Immature natural killer cell (primary cell): ENCODE results near the gene HNMT. TPM values are rescaled to one million over a fixed set of nuclear protein-coding genes. Genes with fewer than 3 reads are reported as not detected.

ENCODE experiments used
- DNase-seq, 3 donors: peaks; one replicate each; pipeline ENCODE4 v3.0.0; 2022; ENCODE audit warnings: mixed read lengths in 1 of 3
- H3K27ac Mint-ChIP-seq, 6 donors: one replicate each; pipeline ENCODE4 v1.8.0; 2020; ENCODE audit warnings: mixed read lengths in 6 of 6, mild to moderate bottlenecking in 5 of 6, inconsistent platforms in 4 of 6, moderate library complexity in 3 of 6
- H3K27me3 Mint-ChIP-seq, 3 donors: one replicate each; pipeline ENCODE4 v1.8.0; 2020 to 2021; ENCODE audit warnings: low read depth in 3 of 3, mild to moderate bottlenecking in 3 of 3, mixed read lengths in 3 of 3, moderate library complexity in 3 of 3, inconsistent platforms in 1 of 3
- H3K36me3 Mint-ChIP-seq, 3 donors: one replicate each; pipeline ENCODE4 v1.8.0; 2020; ENCODE audit warnings: mixed read lengths in 3 of 3, inconsistent platforms in 2 of 3, mild to moderate bottlenecking in 2 of 3
- H3K4me1 Mint-ChIP-seq, 2 donors: one replicate each; pipeline ENCODE4 v1.8.0; 2020; ENCODE audit warnings: inconsistent platforms in 2 of 2, mild to moderate bottlenecking in 2 of 2, mixed read lengths in 2 of 2, moderate library complexity in 1 of 2
- H3K4me3 Mint-ChIP-seq, 5 donors: one replicate each; pipeline ENCODE4 v1.8.0; 2020; ENCODE audit warnings: mild to moderate bottlenecking in 5 of 5, mixed read lengths in 5 of 5, inconsistent platforms in 3 of 5, moderate library complexity in 3 of 5
- H3K9me3 Mint-ChIP-seq, 6 donors: one replicate each; pipeline ENCODE4 v1.8.0; 2020; ENCODE audit warnings: mild to moderate bottlenecking in 6 of 6, mixed read lengths in 6 of 6, inconsistent platforms in 4 of 6, moderate library complexity in 3 of 6
- polyA plus RNA-seq, 3 donors: library from polyadenylated mRNA; unstranded; fragments of 300-500 nt; fragmentation: Illumina TruSeq; gene quantifications; one replicate each; pipeline ENCODE4 v1.2.3, GENCODE V29; 2021

HNMT gene
- polyA plus RNA-seq, 3 donors from 2014 or later, result 0.78 to 1.3 TPM; not detected in 1

DNA sequence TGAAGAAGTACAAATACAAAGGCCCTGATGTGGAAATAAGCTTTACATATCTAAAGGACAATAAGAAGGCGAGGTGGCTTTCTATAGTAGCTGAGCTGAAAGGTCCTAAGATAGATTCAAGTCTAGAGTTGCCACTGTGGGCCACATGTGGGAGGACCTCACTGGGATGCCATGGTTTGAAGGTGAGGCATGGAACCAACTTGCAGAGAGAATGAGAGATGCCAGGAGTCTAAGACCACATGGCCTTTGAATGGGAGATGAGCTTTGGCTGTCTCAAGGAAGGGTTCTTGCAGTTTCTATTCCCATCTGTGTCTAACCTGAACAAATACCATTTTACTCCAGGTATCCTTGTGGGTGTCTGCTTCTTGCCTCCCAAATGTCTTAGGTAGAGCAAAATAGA, 53.6 kb downstream of the HNMT start:
- DNase-seq, result no peak
- Mint-ChIP-seq H3K36me3 (no peaks in the 10 kb centered on the region), H3K4me1 (no peaks in the 10 kb centered on the region), H3K4me3 (no peak overlapping the region), H3K9me3 (peaks cover 2 to 20% (median 4%) of the 10 kb centered on the region in 6 donors), H3K27ac (no peak overlapping the region), H3K27me3 (peaks cover 0 to 2% (median 0%) of the 10 kb centered on the region in 3 donors)

DNA sequence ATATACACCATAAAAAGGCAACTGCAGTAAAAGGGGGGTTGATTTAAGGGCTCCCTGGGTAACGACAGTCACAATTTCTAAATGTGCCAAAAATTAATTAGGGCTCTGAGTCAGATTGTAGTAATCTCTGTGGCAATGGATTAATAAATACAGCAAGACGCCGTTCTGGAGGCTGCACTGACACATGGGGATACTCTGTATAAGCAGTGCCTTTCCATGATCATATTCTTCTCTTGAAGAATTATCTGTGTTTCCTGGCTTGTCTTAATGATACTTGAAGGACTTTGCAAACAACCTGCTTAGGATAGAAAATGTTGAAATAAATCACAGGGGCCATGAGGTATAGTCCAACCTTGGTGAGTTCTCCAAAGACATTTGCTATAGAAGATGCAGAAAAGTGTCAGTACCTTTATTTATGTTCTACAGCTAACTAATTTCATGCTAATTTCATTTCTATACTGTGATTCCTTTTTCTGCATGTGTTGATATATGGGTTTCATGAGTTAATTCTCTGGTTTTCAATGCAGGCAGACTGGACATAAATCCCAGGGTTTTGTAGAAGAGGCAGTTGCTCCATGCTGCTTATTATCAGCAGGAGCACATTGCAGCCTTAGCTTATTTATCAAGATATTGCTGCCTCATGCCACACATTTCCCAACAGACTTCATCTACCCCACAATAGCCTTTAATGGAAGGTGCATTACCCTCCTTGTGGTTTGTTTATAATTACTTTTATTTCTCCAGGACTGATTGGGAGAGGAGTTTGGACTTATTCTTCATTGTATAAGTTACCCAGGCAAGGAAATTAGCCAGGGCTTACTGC, 54.8 kb downstream of the HNMT start:
- DNase-seq, result no peak
- Mint-ChIP-seq H3K9me3 (peaks cover 2 to 26% (median 4%) of the 10 kb centered on the region in 6 donors), H3K27ac (no peak overlapping the region), H3K4me1 (no peaks in the 10 kb centered on the region), H3K27me3 (peaks cover 0 to 2% (median 0%) of the 10 kb centered on the region in 3 donors), H3K4me3 (no peak overlapping the region), H3K36me3 (no peaks in the 10 kb centered on the region)

DNA sequence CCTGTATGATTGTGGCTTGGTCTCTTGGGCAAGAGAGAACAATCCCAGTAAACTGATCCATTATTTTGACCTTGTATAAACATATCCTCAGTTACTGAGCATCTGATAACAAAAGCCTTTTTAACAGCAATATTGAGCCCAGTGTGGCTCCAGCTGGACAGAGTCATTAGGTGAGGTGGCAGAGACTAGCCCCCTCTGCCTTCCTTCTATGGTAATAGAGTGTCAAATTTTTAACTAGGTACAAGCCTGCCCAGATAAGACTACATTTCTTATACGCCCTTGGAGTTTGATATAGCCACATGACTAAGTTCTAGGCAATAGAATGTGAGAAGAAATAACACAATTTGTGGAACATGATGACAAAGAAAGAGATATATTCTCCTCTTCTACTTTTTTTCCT, 56.2 kb downstream of the HNMT start:
- H3K36me3 Mint-ChIP-seq, result no peaks in the 10 kb centered on the region
- no peak for DNase-seq
- H3K4me1 Mint-ChIP-seq, result no peaks in the 10 kb centered on the region
- H3K9me3 Mint-ChIP-seq, result peaks cover 2 to 23% (median 5%) of the 10 kb centered on the region in 6 donors
- no peak overlapping the region for H3K4me3 Mint-ChIP-seq
- H3K27ac Mint-ChIP-seq, result no peak overlapping the region
- peaks cover 0 to 2% (median 0%) of the 10 kb centered on the region in 3 donors for H3K27me3 Mint-ChIP-seq

DNA sequence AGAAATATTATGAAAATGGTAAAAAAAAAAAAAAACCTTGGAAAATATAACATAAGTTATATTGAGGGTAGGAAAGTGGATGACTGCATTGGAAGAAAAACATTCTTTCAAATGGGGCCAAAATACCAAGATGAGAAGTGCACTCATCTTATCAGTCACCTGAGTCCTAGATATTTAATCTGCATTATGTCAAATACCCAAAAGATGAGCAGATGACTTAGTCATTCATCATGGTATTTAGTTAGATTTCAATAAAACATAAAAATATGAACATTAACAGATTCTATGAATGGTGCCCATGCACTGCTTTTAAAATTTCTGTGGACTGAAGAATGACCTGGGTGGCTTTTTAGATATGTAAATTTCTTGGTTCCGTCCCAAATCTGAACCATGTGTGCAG, 56.9 kb downstream of the HNMT start:
- Mint-ChIP-seq H3K4me3 (no peak overlapping the region), H3K27ac (no peak overlapping the region)

DNA sequence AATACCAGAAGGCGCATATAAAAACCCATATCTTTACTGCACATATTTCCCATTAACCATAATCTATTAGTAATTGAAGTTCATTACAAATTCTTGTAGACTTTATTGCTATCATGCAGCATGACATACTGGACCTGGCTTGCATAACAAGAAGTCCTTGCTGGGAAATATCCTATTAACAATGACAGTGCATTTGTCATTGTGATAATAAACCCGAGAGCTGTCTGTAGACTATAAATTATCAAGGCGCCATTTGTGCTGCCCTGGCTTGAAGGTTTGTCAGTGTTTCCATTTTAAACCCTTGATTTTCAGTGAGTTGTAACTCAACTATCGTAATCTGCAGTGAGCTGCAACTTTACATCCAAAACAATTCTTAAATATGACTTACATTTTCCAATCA, 59.0 kb downstream of the HNMT start:
- Mint-ChIP-seq H3K36me3 (no peaks in the 10 kb centered on the region), H3K27me3 (peaks cover 0 to 2% (median 0%) of the 10 kb centered on the region in 3 donors), H3K9me3 (peaks cover 0 to 18% (median 4%) of the 10 kb centered on the region in 6 donors), H3K4me3 (no peak overlapping the region), H3K27ac (no peak overlapping the region), H3K4me1 (no peaks in the 10 kb centered on the region)
- no peak for DNase-seq

More for the DNA sequence above, 56.9 kb downstream of the HNMT start:
- Mint-ChIP-seq H3K27me3 (peaks cover 0 to 2% (median 0%) of the 10 kb centered on the region in 3 donors), H3K9me3 (peaks cover 3 to 23% (median 6%) of the 10 kb centered on the region in 6 donors), H3K36me3 (no peaks in the 10 kb centered on the region), H3K4me1 (no peaks in the 10 kb centered on the region)
- no peak for DNase-seq

DNA sequence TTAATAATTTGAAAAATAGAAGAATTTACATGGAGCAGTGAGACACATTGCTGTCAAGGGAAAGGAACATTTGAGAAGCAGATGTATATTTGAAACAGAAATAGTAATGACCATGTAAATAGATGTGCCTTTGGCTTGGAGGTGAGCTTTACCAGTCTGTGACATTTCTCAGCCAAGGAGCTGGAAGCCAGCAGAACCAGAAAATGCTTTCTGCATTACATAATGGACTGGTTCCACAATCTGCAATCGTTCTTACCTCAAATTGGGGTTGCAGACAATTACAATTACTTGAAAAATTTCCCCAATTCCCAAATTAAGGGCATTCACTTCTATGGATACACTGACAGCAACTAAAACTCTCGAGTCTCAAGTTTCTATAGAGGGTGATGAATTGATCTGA, 59.7 kb downstream of the HNMT start:
- Mint-ChIP-seq H3K36me3 (no peaks in the 10 kb centered on the region), H3K4me3 (no peak overlapping the region), H3K27me3 (no peaks in the 10 kb centered on the region), H3K9me3 (peaks cover 0 to 18% (median 4%) of the 10 kb centered on the region in 6 donors), H3K4me1 (no peaks in the 10 kb centered on the region), H3K27ac (no peak overlapping the region)
- DNase-seq, result no peak

DNA sequence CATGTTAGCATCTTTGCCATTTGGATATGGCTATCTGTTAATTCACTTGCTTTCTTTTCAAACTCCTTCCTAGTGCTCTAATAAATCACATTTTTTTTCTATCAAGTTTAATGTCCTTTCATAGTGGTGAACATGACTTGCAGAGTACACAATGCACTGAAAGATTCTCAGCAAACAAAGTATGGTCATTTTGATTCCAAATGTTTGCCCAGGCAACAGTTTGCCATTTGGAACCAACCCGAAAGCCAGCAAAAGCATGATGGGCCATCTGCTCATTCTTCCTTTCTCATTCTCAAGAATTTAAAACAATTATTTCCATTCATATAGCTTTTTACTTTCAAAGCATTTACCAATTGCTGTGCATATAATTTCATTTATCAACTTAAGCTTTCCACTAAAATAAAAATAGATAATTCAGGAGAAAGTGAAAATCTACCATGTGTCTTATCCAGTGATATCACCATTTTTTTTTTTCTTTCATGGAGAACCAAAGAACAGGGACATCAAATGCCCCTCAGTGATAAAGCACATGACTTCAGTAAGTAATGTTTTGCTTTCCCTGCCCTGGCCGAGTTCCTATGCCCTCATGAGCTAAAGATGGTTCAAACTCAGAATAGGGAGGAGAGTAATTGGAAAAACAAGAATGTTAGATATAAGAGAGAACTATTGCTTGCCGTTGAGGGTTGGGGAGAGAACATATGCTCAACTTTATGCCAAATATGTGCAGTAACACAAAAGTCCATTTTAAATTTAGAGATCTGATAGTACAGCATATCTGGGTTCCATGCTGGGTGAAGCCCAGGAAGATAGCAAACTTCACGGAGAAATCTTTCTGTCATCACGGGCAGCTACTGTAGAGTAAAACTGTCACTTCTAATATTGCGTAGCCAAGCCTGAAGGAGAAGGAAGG, 62.1 kb downstream of the HNMT start:
- DNase-seq, result no peak
- Mint-ChIP-seq H3K27ac (no peak overlapping the region), H3K36me3 (no peaks in the 10 kb centered on the region), H3K27me3 (no peaks in the 10 kb centered on the region), H3K9me3 (peaks cover 0 to 11% (median 6%) of the 10 kb centered on the region in 6 donors), H3K4me1 (no peaks in the 10 kb centered on the region), H3K4me3 (no peak overlapping the region)

DNA sequence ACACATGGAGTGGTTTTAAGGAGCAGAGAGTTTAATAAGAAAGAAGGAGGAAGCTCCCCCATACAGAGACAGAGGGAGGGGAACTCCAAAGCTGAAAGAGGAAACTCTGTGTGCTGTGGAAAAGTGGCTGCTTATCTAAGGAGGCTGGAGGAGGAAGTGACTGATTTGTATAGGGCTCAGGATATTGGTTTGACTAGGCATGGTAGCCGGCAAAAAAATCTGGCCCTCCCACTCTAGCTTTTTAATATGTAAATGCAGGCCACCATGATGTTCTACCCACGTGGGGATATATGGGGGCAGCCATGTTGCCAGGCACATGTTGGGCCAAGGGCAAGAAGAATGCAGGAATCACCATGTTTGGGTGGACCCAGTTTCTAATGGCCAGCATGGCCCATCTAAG, 64.3 kb downstream of the HNMT start:
- Mint-ChIP-seq H3K4me1 (no peaks in the 10 kb centered on the region), H3K4me3 (no peak overlapping the region), H3K9me3 (peaks cover 0 to 9% (median 4%) of the 10 kb centered on the region in 6 donors), H3K27ac (no peak overlapping the region), H3K36me3 (no peaks in the 10 kb centered on the region), H3K27me3 (no peaks in the 10 kb centered on the region)
- DNase-seq, result no peak

DNA sequence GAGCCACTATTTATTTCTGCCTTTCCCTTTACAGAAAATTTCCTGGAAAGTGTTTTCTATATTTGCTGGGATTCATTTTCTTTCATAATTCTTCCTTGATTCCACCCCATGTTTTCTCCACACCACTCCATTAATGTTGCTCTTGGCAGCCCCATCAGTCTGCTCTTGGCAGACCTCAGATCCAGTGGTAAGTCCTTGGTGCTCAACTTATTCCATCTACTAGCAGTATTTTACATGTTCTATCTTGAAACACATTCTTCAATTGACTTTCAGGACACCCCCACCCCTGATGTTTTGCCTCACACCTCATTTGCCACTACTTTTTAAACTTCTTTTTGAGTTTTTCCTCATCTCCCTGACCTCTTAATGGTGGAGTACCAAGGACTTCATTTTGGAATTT, 65.0 kb downstream of the HNMT start:
- H3K36me3 Mint-ChIP-seq, result no peaks in the 10 kb centered on the region
- peaks cover 0 to 9% (median 5%) of the 10 kb centered on the region in 6 donors for H3K9me3 Mint-ChIP-seq
- no peak overlapping the region for H3K27ac Mint-ChIP-seq
- DNase-seq, result no peak
- no peaks in the 10 kb centered on the region for H3K27me3 Mint-ChIP-seq
- no peaks in the 10 kb centered on the region for H3K4me1 Mint-ChIP-seq
- H3K4me3 Mint-ChIP-seq, result no peak overlapping the region

DNA sequence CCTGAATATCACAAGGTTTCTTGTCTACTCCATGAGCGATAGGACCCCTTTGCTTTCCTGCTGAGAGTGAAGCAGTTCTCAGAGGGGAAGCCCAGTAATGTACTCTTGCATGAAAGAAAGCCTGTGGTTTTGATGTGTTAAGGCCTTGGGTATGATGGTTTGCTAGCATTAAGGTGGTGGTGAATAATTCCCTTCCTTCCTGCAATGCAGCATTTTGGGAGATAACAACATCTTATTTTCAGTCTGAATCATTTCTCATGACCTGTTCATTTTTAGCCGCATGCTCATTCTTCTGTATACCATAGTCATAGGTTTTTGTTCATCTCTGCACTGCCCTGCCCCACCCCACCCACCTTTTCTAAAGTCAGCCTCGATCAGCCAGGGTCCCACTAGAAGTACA, 66.2 kb downstream of the HNMT start:
- no peak for DNase-seq
- Mint-ChIP-seq H3K9me3 (peaks cover 0 to 9% (median 5%) of the 10 kb centered on the region in 6 donors), H3K4me1 (no peaks in the 10 kb centered on the region), H3K27ac (no peak overlapping the region), H3K4me3 (no peak overlapping the region), H3K36me3 (no peaks in the 10 kb centered on the region), H3K27me3 (no peaks in the 10 kb centered on the region)

DNA sequence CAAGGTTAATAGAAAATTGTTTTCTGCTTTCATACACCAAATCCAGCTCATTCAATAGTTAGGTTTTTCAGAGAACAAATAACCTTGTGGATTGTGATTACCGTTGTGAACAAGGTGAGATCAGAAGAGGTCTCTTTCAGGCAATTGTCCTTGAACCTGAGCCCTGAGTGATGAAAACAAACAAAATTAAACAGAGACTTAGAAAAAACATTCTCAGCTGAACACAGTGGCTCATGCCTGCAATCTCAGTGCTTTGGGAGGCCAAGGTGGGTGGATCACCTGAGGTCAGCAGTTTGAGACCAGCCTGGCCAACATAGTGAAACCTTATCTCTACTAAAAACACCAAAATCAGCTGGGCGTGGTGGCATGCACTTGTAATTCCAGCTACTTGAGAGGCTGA, 68.1 kb downstream of the HNMT start:
- no peak for DNase-seq
- H3K27ac Mint-ChIP-seq, result no peak overlapping the region
- peaks cover 0 to 9% (median 3%) of the 10 kb centered on the region in 6 donors for H3K9me3 Mint-ChIP-seq
- H3K4me3 Mint-ChIP-seq, result no peak overlapping the region
- H3K36me3 Mint-ChIP-seq, result no peaks in the 10 kb centered on the region
- H3K27me3 Mint-ChIP-seq, result no peaks in the 10 kb centered on the region
- no peaks in the 10 kb centered on the region for H3K4me1 Mint-ChIP-seq

DNA sequence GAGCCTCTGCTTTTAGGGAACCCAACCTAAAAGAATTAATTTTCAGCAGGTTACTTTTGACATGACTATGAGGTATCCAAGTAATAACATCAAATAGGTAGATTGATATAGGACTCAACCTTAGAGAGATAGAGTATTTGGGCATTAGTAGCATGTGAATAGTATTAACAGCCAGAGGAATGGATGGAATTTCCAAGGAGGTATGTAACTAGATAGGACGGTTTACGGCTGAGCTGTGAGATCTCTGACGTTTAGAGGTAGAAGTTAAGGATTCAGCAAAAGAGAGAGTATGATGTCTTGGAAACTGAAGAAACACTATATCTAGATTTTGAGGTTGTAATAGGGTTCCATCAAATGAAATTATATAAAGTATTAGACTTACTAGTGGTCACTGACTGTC, 70.3 kb downstream of the HNMT start:
- Mint-ChIP-seq H3K27ac (no peak overlapping the region), H3K36me3 (no peaks in the 10 kb centered on the region), H3K4me1 (no peaks in the 10 kb centered on the region), H3K27me3 (peaks cover 0 to 2% (median 0%) of the 10 kb centered on the region in 3 donors), H3K4me3 (no peak overlapping the region), H3K9me3 (peaks cover 0 to 11% (median 4%) of the 10 kb centered on the region in 6 donors)
- DNase-seq, result no peak

DNA sequence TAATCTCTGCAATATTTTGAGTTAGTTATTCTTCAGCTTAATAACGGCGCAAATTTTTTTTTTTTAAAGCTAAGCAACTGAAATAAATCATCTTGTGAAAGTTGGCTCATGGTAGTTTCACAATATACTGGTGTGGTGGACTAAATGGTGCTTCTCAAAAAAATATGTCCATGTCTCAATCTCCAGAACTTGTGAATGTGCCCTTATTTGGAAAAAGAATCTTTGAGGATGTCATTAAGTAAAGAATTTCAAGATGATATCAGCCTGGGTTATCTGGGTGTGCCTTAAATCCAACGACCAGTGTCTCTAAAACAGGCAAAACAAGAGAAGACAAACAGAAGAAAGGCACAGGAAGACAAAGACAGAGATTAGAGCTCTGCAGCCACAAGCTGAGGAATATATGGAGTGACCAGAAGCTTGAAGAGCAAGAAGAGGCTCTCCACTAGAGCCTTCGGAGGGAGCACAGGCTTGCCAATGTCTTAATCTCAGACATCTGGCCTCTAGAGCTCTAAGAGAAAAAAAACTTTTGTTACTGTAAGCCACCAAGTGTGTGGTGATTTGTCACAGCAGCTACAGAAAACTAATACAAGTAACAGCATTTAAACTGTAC, 71.4 kb downstream of the HNMT start:
- Mint-ChIP-seq H3K27me3 (peaks cover 0 to 2% (median 0%) of the 10 kb centered on the region in 3 donors), H3K9me3 (peaks cover 0 to 12% (median 4%) of the 10 kb centered on the region in 6 donors), H3K27ac (no peak overlapping the region), H3K4me3 (no peak overlapping the region), H3K36me3 (no peaks in the 10 kb centered on the region), H3K4me1 (no peaks in the 10 kb centered on the region)
- DNase-seq, result no peak

DNA sequence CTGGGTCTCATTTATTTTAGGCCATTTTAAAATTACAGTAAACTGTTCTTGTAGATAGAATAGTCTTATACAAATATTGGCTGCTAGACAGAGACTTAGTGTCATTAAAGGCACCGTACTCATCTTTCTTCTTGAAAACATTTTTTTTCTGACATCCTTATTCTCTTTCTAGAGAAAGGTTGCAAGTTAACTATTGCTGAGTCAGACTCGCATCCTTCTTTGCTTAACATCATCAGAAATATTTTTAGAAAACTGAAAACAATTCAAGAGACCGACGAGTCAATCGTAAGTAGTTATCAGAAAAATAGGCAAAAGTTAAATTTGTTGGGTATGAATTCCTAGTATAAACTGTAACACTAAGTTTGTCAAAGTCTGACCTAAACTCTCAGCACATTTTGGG, 72.2 kb downstream of the HNMT start:
- no peak overlapping the region for H3K27ac Mint-ChIP-seq
- no peak overlapping the region for H3K4me3 Mint-ChIP-seq
- H3K9me3 Mint-ChIP-seq, result peaks cover 0 to 20% (median 3%) of the 10 kb centered on the region in 6 donors
- H3K27me3 Mint-ChIP-seq, result peaks cover 0 to 2% (median 0%) of the 10 kb centered on the region in 3 donors
- H3K4me1 Mint-ChIP-seq, result no peaks in the 10 kb centered on the region
- H3K36me3 Mint-ChIP-seq, result no peaks in the 10 kb centered on the region
- DNase-seq, result no peak
